Stimulated activated CD8-positive, alpha-beta memory T cell treated with anti-CD3 and anti-CD28 coated beads, Interleukin-12 subunit alpha, Interleukin-12 subunit beta, amount 100 ng/mL, for 4 hours (primary cell): Measurements from ENCODE around the gene CLEC3A.
"Not testable (repeated sequence)": the region's sequence is repeated elsewhere in the genome, so short reads cannot be mapped to it uniquely, and the experiment has no call there.

Experiments
- DNase-seq: peaks from one replicate; pipeline ENCODE4 v3.0.0-alpha.2; 2020; ENCODE audit warnings: low read depth

CLEC3A gene

DNA sequence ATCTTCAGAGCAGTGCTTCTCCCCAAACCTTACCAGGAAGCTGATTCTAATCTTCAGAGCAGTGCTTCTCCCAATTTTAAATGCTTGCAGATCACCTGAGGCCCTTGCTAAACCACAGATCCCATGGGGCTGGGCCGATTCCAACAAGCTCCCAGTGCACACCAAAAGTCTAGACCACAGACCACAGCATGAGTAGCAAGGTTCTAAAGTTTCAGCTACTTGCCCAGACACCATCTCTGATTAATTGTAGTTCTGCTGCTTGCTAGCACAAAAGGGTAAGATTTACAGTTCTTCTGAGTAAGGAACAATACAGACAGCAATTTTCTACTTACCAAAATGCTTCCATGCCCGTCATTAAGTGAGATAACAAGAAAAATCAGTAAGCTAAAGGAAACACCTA lies 12.2 kb downstream of the CLEC3A start:
- no peak for DNase-seq

DNA sequence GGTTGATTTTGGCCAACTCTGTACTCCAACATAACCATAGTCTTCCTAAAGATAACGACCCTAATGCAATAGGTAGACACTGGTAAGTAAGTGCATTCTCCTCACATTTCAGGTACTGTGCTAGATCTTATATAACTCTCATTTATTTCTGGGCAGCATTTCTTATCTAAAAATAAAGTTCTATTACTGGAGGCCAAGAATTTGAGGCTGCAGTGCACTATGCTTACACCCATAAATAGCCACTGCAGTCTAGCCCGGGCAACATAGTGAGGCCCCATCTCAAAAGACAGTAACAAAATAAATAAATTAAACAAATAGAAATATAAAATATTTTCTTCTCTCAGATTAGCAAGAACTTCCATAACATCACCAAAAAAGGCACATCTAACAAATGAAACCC lies 12.7 kb downstream of the CLEC3A start:
- DNase-seq, result no peak

DNA sequence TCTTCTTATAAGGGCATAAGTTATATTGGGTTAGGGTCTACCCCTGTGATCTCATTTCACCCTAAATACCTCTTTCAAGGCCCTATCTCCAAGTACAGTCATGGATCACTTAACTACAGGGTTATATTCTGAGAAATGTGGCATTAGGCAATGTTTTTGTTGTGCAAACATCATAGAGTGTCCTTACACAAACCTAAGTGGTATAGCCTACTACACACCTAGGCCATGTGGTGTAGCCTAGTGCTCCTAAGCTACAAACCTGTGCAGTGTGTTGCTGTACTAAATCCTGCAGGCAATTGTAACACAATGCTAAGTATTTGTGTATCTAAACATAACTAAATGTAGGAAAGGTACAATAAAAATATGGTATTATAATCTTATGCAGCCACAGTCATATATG lies 18.0 kb downstream of the CLEC3A start:
- no peak for DNase-seq

DNA sequence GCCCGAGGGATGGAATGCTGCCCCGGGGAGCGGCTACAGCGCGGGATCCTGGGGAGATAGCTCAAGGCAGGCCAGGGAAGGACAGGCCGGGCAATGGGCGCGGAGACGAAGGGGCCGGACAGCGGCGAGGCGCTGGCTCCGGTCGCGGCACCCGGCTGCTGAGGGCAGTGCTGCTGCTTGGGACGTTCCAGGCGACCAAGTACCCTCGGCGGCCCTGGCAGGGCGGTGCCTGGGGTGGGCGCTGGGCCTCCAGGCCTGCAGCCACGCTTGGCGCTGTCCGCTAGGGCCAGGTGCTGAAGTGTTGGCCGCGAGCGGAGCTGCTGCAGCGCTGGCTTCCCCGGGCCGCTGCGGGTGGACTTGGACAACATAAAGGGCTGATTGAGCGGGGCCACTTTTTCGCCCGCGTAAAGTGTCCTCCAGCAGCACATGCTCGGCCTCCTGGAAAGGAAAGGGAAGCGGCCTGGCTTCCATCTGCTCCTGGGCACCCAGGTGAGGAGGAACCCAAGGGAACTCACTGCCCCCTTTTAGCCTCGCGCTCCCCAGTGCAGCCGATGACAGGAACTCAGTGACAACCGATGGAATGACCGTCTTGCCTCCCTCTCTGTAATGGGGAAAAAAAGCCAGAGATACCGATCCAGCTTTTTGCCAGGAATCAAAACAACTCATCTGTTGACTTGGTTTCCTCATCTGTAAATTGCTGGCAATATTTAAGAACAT lies 23.7 kb downstream of the CLEC3A start:
- DNase-seq, result no peak

DNA sequence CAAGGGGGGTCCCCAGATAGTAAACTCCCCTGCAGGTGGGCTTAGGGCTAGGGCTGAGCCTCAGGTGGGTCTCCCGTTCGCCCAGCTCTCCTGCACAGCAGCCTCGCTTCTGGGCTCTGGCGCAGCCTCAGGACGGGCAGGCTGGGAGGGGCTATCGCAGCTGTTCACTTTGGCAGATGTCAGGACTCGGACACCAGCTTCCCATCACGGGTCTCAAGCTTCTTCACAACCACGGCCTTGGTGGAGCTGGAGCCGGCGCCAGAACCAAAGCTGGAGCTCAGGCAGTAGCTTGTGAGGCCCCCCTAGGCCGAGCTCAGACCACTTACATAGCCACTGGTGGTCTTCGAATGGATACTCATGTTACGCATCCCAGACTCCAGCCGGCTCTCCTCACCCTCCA lies 26.0 kb downstream of the CLEC3A start:
- DNase-seq, result no peak

DNA sequence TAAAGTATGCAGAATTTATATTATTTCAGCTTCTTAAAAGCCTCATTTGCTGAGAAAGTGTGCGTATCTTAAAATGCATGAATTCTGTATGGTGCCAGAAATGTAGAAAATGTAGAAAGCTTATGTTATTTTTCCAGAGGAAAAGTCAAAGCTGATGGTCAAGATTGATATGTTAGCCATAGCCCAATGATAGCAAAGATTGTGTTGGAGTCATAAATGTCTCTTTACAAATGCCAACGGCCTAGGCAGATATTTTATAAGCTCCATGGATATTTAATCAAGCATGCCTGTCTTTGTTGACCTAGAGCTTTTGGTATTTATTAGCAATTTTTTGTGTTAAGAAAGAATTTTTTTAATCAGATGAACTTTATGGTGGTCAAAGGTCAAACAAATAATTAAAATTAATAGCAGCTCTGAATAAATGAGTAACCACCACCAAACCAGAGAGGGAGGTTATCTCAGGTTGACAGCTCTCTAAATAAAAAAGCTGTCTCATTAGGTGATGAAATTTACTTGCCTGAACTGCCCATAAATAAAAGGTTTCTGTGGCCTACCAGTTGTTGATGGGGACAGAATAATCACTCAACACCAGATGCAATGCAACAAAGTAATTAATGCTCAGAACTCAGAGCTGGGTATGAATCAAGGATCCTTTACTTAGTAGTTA lies 28.5 kb downstream of the CLEC3A start:
- DNase-seq, result no peak

DNA sequence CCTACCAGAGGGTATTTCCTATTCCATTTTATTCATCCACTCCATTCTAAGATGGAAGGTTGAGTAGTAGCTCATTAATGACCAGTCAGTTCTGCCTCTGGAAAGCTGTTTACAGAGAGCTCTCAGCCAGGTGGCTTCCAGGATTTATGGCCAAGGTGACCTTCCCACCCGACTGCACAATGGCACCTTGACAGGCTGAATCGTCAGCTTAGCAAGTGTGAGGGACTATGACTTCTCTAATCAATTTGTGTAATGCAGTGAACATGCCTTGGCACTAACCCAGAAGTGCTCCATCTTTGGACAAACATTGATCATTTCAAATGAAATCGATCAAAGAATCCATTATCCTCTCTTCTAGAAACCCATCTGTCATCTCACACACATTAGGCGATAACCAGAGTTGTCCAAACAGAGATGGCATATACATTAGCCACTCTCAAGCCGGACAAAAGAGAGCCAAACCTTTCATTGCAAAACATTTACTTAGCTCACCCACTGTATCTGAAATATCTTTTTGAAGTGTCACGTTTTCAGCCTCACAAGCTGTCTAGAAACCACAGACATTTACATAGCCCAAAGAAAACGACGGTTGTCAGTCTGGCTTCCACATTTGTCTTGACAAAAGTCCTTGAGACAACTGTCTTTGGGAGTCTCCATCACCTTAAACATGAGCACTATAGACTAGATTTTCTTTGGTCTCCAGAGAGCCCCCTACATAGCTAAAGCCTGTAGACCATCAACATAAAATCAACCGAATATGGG lies 35.6 kb downstream of the CLEC3A start:
- DNase-seq, result no peak

DNA sequence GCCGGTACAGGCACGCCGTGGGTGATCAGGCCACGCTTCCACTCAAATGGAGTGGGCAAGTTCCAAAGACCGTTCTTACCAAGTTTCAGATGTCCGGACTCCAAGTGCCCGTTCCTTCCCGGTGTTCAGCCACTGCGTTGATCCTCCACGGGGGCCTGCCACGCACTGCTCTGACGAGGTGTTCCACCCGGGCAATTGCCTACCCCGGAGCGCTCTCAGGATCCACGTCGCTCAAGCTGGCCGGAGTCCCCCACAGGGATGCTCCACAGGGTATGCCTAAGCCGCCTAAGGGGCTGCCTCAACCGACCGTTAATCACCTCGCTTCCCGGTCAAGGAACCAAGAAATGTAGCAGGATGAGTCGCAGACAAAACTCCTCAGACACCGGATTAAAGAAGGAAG lies 37.5 kb downstream of the CLEC3A start:
- not testable (repeated sequence) for DNase-seq

DNA sequence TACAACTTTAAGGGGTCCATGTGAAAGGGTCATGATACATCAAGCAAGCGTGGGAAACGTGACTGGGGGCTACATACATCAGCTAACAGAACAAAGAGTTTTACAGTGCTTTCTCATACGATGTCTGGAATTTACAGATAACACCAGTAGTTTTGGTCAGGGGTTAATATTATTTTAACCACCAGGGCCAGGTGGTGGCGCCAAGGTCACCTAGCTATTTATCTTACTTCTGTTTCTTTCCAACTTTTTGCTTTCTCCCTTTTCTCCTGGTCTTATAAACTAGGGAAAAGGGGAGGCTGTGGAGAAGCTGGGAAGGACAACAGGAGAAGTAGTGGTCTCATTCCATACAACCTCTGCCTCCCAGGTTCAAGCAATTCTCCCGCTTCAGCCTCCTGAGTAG lies 37.9 kb downstream of the CLEC3A start:
- DNase-seq, result no peak

DNA sequence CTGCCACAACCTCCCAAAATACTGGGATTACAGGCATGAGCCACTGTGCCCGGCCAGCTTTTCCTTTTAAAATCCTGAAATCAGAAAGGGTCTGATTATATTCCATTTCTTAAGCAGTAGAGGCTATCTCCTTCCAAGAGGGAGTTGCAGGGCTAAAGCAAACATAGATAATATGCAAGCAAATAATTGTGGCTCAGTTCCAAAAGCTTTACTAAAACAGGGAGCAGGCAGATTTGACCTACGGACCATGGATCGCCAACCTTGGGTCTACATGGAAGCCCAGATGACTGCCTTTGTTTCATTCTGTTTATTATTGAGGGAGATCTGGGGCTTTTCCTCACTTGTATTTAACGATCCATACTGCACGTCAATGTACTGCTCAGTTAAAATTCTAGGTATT lies 38.5 kb downstream of the CLEC3A start:
- no peak for DNase-seq

DNA sequence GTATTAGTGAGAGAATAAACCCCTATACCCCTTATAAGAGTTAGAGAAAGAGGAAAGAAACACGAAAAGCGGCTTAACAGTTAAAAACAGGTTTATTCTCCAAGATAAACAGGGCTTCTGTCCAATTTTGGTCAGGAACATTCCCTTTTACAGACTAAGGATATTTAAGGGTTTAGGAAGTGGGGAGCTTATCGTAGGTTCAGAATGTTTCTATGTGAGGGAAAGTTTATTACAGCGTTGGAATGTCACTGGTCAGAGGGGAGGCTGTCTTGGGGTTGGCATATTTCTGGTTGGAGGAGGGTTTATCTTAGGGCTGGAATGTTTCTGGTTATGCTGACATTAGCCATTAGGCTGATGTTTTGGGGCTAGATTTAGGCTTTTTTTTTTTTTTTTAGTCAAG lies 43.0 kb downstream of the CLEC3A start:
- no peak for DNase-seq

DNA sequence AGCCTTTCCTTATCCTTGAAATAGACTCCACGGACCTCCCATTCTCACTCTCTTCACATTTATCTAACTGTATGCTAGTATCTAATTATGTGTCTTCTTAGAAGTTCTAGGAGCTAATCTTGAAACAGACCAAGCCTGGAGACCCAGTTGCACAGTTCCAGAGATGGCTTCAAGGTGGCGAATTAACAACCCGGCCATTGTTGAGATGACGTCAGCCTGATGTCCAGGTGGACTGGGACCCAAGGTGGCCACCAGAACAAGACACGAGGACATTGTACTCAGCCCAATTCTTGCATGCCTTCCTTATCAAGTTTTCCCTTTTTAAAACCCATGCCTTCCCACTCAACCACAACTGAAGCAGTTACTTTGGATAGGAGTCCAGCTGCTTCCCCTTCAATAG lies 47.6 kb downstream of the CLEC3A start:
- DNase-seq, result no peak

DNA sequence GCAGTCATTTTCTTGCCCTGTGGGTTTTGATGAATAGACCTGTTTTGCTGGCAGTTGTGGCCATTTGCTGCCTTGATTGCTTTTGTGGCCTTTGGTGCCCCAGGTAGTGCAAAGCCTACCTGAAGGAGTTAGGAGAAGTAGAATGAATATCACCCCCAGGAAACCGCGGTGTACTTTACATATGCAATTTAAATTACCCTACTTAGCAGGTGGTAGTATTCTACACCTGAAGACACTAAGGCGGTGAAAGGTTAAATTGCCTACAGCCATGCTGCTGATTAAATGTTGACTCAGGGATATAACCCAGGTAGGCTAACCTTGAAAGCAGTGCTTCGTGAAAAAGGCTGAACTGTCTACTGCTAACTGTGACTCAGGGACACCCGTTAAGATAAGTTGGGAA lies 49.9 kb downstream of the CLEC3A start:
- DNase-seq, result no peak

DNA sequence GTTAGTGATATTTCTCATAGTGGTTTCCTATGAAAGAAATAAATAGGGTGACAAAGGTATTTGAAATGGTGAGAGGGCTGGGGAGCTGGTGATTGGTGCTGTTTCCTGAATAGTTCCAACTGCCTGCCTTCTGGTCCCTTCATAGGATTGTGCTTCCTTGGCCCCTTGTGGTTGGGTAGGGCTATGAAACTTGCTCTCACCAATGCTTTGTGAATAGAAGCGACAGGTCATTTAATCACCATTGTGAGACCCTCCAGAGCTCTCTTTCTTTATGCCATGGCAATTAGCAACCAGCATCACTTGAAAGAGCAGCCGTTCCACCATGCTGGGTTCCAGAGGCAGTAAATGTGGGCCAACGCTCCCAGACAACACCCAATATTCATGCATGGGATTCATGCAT lies 53.5 kb downstream of the CLEC3A start:
- no peak for DNase-seq

DNA sequence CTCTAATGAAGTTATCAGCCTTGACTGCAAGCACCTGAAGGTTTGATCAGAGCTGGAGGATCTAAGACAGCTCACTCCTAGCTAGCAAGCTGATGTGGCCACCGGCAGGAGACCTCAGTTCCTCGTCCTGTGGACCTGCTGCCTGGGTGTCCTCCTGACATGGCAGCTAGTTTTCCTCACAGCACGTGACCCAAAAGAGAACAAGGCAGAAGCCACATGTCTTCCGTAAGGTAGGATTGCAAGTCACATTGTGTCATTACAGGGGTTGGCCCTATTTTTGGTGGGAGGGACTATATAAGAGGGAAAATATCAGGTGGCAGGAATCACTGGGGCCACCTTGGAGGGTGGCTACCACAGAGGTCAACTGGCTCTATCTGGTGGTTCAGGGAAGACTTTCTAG lies 59.0 kb downstream of the CLEC3A start:
- no peak for DNase-seq
